T-helper 2 cell treated with Interferon-gamma antibody and Interleukin-4, amounts not matched to agents 100 ng/mL and 5 ng/mL, for 36 hours (primary cell): ENCODE data around the gene ATP6V1G1. TPM values are rescaled to one million over a fixed set of nuclear protein-coding genes. Genes with fewer than 3 reads are reported as not detected.
"Not testable (repeated sequence)": the region's sequence is repeated elsewhere in the genome, so short reads cannot be mapped to it uniquely, and the experiment has no call there.

Experiments
- intact Hi-C: fragments of 100-400 bp; cut with micrococcal nuclease; formaldehyde crosslinking; loops from one replicate; pipeline ENCODE4 v1.15.1; 2023
- total RNA-seq: library from RNA; stranded (reverse); gene quantifications from 2 replicates; pipeline ENCODE4 v1.2.3, GENCODE V29; 2022

Gene ATP6V1G1
- total RNA-seq, 1 donor from 2014 or later: 76.6 TPM

- intact Hi-C loops: not testable (repeated sequence)
Measured at GRCh38 chr9:114578134-114578533, 9.4 kb upstream of the ATP6V1G1 start.

GRCh38 chr9:114580609-114581193 lies 6.9 kb upstream of the ATP6V1G1 start:
- intact Hi-C loops: loop anchor here (10.0 kb wide), 2 partner anchors 354 to 1166 kb away; partner anchors contain the start of genes C9orf43, POLE3 and TNFSF8

GRCh38 chr9:114583371-114584155 lies 4.0 kb upstream of the ATP6V1G1 start:
- intact Hi-C loops: loop anchor here (10.0 kb wide), 2 partner anchors 351 to 1169 kb away; partner anchors contain the start of genes C9orf43, POLE3 and TNFSF8

- intact Hi-C loops: loop anchor here (5.0 to 10.0 kb wide), 3 partner anchors 201 to 1173 kb away; partner anchors contain the start of genes AKNA, C9orf43, POLE3 and TNFSF8
Measured at GRCh38 chr9:114588210-114588609, 641 bp downstream of the ATP6V1G1 start.

- intact Hi-C loops: loop anchor here (5.0 to 10.0 kb wide), 3 partner anchors 202 to 1174 kb away; partner anchors contain the start of genes AKNA, C9orf43, POLE3 and TNFSF8
Measured at GRCh38 chr9:114588651-114589526, 1.3 kb downstream of the ATP6V1G1 start.

GRCh38 chr9:114590328-114590727 lies 2.8 kb downstream of the ATP6V1G1 start:
- intact Hi-C loops: no loop called here

GRCh38 chr9:114591291-114591787 lies 3.8 kb downstream of the ATP6V1G1 start:
- intact Hi-C loops: no loop called here

GRCh38 chr9:114591849-114592248 lies 4.3 kb downstream of the ATP6V1G1 start:
- intact Hi-C loops: loop anchor here (1.0 kb wide), 2 partner anchors 19 to 61 kb away; partner anchors contain the start of gene TMEM268

- intact Hi-C loops: loop anchor here (1.0 kb wide), 2 partner anchors 19 to 61 kb away; partner anchors contain the start of gene TMEM268
Measured at GRCh38 chr9:114592356-114592755, 4.8 kb downstream of the ATP6V1G1 start.

GRCh38 chr9:114594136-114594535 lies 6.6 kb downstream of the ATP6V1G1 start:
- intact Hi-C loops: no loop called here

GRCh38 chr9:114600502-114601248 lies 13.1 kb downstream of the ATP6V1G1 start:
- intact Hi-C loops: not testable (repeated sequence)

- intact Hi-C loops: not testable (repeated sequence)
Measured at GRCh38 chr9:114601787-114602186, 14.2 kb downstream of the ATP6V1G1 start.

GRCh38 chr9:114602620-114603019 lies 15.1 kb downstream of the ATP6V1G1 start:
- intact Hi-C loops: no loop called here

GRCh38 chr9:114603248-114603647 lies 15.7 kb downstream of the ATP6V1G1 start:
- intact Hi-C loops: no loop called here

- intact Hi-C loops: no loop called here
Measured at GRCh38 chr9:114604989-114605388, 17.4 kb downstream of the ATP6V1G1 start.

- intact Hi-C loops: no loop called here
Measured at GRCh38 chr9:114606068-114606467, 18.5 kb downstream of the ATP6V1G1 start.

- intact Hi-C loops: no loop called here
Measured at GRCh38 chr9:114606597-114607207, 19.1 kb downstream of the ATP6V1G1 start.

GRCh38 chr9:114607671-114608524 lies 20.3 kb downstream of the ATP6V1G1 start:
- intact Hi-C loops: no loop called here

GRCh38 chr9:114608525-114608796 lies 20.9 kb downstream of the ATP6V1G1 start:
- intact Hi-C loops: no loop called here
